NCI-H2196 treated with DMSO at 0.1 percent for 48 hours (cell line): Measurements from ENCODE around the gene FN3KRP.

Source experiments
- DNase-seq: peaks from one replicate; lab custom pipeline; 2025; ENCODE audit not compliant: unreplicated experiment; lab: John Stamatoyannopoulos, UW

Gene FN3KRP

DNA sequence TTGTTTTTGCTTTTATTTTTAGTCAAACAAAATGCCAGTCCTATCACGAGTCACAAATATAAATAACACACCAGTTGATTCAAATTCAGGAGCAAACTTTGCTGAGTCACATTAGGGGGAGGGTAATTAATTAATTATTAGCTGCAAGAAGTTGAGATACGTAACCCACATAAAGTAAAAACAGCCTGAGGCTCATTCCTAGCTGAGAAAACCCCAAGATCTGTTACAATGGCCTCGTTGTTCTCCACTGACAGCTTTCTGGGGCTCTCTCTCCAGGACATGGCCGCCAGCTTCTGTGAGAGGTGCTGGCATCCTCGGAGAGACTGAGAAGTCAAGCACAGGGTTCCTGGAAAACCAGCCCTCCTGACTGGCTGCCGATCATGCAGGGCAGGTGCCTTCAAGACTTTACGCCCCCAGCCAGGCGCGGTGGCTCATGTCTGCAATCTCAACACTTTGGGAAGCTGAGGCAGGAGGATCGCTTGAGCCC, 29.1 kb upstream of the FN3KRP start:
- no peak for DNase-seq

DNA sequence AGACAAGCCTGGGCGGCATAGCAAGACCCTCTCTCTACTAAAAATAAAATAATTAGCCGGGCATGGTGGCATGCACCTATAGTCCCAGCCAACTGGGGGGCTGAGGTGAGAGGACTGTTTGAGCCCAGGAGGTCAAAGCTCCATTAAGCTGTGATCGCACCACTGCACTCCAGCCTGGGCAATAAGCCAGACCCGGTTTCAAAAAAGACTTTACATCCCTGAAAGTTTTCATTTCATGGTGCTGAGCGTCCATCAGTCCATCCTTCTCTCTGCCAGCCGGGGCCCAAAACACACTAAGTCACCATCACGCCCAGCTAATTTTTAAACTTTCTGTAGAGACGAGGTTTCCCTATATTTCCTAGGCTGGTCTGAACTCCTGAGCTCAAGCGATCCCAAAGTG, 28.6 kb upstream of the FN3KRP start:
- no peak for DNase-seq

DNA sequence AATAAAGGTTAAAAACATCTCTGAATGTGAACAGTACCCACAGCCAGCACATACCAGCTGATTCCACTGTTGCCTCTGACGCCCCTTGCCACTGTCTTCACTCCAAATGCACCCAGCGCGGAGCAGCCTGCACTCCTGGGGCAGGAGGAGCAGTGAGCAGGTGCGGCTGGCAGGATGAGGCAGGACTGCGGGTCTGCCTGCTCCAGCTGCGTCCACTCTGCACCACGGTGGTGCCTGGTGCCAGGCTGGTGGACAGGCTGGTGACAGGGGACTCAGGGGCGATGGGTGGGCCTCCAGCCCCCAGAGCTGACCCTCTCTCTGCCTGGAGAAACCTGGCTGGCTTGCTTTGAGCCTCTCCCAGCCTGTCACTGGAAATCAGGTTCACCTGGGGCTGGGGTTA, 27.4 kb upstream of the FN3KRP start:
- no peak for DNase-seq

DNA sequence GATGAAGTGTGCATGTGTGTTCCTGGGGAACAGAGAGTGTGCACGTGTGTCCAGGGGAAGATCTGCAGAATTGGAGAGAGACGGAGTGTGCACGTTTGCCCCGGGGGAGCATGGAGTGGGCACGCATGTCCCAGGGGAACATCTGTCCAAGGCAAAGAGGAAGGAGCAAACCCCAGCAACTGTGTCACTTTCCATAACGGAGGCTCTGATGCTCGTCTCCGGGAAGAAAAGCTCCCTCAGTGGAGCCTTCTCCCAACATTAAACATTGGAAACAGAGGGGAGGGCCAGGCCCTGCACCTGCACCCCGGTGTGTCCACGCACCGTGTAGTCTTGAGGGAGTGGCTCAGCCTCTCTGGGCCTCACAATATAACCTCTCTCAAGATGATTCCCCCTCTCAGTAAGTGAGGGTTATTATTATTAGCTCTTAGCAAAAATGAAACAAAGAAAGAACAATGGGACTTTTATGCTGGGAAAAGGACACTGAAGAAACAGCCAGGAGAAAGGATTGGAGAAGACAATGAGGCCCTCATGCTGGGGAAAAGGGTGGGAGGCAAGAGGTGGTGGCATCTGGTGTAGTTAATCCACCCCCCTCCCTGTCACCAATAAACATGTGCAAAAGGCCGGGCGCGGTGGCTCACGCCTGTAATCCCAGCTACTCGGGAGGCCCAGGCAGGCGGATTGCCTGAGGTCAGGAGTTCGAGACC, 25.6 kb upstream of the FN3KRP start:
- no peak for DNase-seq

DNA sequence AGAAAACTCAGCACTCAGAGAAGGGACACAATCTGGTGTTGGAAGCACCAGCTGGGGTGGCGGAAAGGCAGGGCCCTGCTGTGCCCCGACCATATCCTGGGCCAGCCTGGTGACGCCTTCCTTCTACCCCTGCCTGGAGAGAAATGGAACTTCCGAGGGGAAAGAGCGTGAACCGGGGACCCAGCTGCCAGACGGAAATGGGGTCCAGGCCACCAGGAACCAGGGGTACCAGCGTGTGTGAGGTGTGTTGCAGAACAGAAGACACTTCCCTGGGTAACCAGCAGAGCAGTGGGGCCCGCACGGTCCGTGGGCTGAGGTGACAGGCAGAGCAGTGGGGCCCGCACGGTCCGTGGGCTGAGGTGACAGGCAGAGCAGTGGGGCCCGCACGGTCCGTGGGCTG, 24.8 kb upstream of the FN3KRP start:
- no peak for DNase-seq

DNA sequence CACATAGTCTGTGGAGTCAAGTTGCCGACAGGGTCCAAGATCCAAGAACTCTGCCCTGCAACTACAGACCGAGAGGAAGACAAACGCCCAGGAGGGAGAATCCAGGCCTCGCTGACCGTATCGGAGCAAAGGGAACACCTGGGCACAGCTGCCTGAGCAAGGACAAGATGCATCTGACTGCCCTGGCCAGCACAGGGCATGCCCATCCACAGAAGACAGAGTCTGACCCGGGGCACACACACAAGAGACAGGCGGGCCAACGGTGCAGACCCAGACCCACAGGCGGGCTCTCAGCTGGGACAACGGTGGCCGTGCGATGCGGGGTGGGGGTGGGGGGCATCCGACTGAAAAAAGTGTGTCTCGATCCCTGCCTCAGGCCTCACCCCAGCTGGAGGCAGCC, 24.2 kb upstream of the FN3KRP start:
- DNase-seq, result no peak

DNA sequence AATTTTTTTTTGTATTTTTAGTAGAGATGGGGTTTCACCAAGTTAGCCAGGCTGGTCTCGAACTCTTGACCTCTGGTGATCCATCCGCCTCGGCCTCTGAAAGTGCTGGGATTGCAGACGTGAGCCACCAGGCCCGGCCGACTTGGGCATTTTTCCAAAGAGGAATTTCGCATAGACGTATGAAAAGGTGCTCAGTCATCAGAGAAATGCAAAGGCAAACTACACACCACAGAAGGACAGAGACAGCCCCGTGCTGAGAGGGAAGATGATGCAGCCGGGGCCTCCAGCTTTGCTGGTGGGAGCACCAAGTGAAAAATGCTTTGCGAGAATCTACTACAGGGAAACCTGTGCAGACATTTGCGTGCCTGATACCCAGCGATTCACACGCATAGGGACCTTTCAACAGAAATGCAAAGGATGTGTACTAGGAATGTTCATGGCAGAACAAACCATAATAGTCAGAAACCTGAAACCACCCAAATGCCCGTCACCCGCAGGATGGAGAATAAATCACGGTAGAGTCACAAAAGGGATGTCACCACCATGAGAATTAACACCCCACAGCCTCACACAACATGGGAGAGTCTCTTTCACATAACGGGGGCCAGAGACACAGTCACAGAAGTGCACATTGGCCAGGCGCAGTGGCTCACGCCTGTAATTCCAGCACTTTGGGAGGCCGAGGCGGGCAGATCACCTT, 23.2 kb upstream of the FN3KRP start:
- DNase-seq, result no peak

DNA sequence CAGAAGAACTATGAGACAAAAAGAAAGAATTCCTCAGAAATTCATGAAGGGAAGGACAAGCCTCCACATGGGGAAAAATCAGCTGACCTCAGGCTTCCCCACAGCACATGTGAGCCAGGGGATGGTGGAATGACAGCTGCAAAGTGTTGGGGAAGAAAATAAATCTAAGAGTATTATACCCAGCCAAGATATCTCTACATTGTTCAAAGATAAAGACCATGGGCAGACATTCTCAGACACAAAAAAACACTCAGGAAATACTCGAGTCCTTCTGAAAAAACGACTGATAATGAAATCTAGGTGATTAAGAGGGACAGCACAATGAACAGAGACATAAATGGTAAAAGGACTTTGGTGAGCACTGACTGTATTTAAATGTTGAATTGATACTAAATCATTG, 21.9 kb upstream of the FN3KRP start:
- DNase-seq, result no peak

DNA sequence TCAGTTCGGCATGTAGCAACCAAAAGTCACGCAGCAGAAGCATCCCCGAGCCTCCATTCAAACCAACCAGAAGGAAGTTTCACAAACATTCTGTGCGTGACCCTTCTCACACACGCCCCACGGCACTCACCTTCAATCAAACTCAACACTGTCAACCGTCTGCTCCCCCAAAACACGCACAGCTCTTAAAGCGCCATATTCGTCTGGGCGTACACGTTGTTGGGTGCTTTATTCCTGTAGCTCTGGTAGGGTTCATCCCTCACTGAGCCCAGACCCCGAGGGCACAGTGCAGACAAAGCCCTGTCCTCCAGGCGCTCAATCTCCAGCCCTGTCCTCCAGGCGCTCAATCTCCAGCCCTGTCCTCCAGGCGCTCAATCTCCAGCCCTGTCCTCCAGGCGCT, 20.2 kb upstream of the FN3KRP start:
- DNase-seq, result no peak

DNA sequence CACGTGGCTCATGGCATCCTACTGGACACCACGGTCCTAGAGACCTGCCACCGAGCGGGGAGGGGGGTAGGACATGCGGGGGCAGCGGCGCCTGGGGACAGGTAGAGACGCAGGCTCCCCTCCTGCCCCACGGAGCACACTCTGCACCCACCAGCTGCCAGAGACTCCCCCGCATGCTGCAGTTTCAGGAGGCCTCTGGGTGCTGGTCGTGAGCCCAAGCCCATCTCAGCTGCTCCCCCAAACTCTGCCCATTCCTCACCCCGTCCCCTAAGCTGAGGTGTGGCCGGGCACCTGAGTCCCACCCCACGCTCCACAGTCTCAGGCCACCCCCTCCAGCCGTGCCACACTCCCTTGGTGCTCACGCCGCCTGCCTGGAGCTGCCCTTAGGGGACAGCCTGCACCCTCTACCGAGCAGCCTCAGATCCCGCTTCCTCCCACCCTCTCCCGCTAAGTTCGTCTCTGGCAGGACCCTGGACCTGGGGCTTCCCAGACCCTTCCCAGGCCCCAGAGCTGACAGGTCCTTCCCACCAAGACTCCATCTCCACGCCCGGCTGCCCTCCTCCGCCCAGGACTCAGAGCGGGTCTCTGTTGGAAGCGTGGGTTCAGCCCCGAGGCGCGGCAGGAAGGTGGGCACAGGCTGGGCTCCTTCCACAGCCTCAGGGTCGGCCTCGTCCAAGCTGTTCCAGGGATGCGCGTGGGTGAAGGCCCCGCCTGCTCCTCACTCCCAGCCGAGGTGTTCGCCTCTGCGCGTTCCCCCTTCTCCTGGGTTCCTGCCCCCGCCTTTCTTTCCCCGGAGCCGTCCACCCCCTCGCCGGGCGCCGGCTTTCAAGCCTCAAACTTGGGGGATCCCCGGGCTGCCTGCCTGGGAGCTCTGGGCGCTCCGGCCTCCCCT, 19.3 kb upstream of the FN3KRP start:
- DNase-seq, result no peak

DNA sequence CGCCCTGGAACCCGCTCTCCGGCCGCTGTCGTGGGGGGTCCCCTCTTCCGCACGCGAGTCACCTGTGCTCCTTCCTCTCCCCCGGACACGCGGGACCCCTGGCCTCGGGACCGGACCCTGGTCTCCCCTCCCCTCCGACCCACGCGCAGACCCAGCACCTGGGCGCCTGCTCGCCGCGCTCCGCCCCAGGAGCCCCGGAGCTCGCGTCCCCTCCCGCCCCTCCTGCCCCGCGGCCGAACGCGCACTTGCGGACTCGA, 18.8 kb upstream of the FN3KRP start:
- DNase-seq, result no peak

DNA sequence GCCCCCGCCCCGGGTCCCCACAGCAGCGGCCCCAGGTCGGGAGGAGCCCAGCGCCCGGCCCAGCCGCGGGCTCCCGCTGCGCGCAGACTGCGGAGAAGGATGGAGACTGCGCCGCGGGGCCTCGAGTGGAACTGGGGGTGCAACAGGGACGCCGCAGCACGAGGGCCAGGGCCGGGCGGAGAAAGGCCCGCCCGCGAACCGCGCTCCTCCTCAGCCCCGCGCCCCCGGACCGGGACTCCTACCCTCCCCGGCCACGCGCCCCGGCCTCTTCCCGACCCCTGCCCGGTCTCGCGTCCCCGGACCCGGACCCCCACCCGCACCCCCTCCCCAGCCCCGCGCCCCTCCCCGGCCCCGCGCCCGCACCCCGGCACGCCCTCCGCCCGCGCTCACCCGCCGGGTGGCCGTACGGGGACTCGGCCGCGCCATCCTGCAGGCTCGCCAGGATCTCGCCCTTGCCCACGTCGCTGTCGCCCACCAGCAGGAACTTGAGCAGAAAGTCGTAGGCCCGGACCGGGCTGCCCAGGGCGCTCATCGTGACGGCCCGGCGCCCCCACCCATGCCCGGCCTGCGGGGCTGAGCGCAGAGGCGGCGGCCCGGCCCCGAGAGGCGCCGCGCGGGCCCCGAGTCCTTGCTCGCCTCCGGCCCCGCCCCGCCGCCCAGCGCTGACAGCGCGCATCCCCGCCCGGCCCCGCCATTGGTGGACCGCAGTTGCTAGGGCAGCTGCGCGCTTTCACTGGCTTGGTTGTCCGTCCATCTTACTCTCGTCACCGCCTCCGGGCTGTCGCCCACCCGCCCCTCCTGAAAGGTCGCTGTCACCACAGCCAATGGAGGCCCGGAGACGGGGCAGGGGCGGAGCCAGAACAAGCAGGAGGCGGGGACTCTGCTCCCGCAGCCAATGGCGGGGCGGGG, 18.2 kb upstream of the FN3KRP start, which contains the start of gene RAB40B:
RAB40B (minus strand) TSS at position 634 of the 909 bp plus-strand sequence; CDS start at position 532, 102 bp downstream.
- DNase-seq, result peak; percentile 100

DNA sequence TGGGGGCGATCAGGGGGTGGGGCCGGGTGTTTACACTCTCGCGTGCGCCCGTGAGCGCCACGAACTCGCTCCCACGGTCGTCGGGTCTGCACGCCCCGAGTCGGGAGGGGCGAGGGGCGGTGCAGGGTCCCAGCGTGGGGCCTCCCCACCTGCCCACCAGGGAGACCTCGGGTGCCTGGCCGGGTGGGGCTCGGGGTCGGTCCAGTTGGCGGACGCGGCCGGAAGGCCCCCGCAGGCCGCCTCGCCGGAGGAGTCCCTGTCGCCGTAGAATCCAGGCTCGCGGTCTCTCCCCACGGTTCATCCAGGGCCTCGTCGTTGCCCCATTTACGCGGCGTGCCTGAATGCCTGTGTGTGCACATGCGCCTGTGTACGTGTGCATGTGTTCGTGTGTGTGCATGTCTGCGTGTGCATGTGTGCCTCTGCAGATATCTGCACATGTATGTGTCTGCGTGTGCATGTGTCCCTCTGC, 17.5 kb upstream of the FN3KRP start:
- no peak for DNase-seq

DNA sequence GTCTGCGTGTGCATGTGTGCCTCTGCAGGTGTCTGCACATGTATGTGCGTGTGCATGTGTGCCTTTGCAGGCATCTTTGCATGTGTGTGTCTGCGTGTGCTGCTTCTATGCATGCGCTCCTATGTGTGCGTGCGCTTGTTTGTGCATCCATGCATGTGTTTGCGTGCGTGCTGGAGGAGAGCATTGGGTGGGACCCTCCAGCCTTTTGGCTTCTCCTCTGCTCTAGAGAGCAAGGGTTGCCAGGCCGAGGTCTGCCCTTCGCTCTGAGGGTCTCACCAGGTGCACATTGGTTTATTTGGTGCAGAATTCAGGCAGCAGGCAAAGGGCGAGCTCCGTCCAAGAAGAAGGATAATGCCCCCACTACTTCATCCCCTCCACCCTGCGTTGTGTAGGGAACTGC, 17.0 kb upstream of the FN3KRP start:
- no peak for DNase-seq

DNA sequence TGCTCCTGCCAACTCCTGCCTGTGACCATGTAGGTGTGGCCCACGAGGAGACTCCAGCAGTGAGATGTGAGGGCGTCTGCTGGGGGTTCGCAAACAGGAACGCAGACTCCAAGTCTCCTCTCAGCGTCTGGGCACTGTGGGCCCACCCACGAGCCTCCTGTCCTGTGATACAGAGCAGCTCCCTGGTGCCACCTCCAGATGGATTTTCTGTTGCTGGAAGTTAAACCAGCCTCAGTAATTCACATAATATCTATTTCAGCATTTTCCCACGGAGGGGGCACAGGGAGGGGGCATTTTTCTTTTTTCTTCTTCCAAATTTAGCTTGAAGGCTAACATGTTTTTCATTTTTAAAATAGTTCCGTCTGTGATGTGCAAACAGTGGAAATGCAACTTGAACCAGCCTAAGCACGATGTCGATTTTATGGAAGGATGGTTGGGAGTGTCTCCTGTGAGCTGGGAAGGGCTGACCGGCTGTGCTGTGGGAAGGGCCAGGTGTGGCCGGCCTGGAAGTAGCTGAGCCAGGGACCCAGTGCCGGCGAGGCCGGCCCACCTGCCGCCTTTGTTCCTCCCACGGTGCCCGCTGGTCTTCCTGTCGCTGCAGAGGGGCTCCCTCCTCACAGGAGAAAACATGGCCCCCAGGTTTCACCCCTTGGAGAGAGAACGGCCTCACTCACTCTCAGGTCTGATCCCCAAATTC, 14.1 kb upstream of the FN3KRP start:
- no peak for DNase-seq

DNA sequence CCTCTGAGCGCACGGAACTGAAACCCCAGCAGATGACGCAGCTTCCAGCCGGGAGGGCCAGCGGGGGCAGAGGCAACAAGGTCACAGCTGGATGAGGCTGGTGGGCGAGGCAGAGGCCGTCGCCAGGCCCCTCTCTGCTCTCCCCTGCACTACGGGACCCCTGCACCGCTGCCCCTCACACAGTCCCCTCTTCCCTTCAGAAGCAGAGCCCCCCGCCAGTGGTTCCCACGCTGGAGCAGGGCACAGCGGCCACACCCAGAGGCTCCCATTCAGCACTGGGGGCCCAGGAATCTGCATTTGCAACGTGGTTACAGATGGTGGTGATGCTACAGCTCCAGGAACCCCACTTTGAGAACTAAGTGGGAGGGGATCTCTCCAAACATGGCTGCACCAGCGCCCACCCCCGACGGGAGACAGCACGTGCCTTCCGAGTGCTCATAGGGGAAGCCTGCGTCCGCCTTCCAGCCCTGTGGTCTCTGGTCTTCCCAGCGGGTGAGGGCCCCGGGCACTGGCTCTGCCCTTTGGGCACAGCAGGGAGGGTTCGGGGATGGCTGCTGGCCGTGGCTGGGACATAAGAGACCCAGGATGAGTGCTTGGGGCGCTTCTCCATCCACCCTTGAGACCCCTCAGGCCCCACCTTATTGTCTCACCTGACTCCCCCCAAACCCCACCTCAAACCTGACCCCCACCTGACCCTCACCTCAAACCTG, 13.3 kb upstream of the FN3KRP start:
- no peak for DNase-seq

DNA sequence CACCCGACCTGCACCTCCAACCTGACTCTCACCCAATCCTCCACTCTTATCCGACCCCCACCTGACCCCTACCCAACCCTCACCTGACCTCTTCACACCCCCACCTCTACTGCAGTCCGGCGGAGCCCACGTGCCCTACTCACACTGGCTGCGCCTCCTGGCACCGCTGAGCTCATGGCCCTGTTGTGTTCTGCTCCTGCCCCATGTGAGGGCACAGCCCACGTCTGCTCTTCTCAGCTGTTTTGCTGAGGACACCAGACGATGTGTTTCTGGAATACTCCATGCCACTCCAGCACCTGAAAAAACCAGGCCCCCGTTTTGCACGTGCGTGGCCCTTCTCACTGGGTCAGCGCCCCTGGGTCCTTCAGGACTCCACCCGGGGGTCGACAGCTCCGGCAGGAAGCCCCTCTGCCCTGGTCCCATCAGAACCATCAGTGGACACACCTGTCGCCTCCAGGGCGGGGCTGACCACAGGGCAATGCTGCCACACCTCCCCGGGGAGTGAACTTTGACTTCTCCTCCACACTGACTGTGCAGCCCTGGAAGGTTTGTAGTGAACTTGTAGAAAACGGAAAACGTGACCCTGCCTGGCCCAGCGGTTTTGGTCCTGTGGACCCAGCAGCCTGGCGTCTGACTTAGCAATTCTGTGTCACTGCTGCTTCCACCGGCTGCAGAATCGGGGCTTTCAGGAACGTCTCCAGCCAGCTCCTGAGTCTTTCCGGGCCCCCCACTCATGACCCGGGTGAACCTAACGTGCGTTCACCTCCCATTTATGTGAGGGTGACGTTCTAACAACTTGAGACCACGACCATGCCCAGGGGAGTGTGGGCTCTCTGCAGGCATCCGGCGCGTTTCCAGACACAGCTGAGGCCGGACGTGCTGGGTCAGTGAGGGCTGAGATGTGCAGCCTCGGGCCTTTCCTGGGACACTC, 12.3 kb upstream of the FN3KRP start:
- no peak for DNase-seq

DNA sequence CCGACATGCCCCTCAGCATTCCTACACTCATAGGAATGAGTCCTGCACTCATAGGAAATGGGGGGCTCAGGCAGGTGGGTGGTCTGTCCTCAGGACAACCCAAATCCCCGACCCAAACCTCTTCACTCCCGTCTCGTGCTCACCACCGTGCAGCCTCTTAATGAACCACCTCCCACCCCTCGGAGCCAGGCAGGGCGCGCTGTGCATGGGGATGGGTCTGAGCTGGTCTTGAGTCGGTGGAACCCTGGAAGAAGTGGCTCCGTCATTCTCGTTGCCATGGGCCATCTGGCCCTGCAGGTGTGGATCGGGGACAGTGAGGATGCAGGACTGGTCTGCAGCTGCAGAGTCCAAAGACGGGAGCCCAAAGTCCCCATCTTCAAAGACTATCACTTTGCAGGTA, 11.6 kb upstream of the FN3KRP start:
- DNase-seq, result no peak
